SK-N-SH treated with all-trans-retinoic acid at 6 μM for 48 hours (cell line): ENCODE data around the gene MUC5B.

Source experiments
- CSDC2 ChIP-seq: fragments of 250-450 bp; sonication (Bioruptor Pico); IDR thresholded peaks from 2 replicates; pipeline ENCODE4 v1.5.0; 2020; ENCODE audit warnings: mild to moderate bottlenecking, moderate library complexity
- GLIS3 ChIP-seq: fragments of 250-450 bp; sonication (Bioruptor Pico); IDR thresholded peaks from 2 replicates; pipeline ENCODE4 v1.5.0; 2020; ENCODE audit warnings: mild to moderate bottlenecking, moderate library complexity
- SNAI2 ChIP-seq: fragments of 250-450 bp; sonication (Bioruptor Pico); IDR thresholded peaks from 2 replicates; pipeline ENCODE4 v1.5.0; 2020; ENCODE audit warnings: mild to moderate bottlenecking, moderate library complexity
- TCF4 ChIP-seq: fragments of 250-450 bp; sonication (Bioruptor Pico); IDR thresholded peaks from 2 replicates; pipeline ENCODE4 v1.8.0; 2021; ENCODE audit warnings: mild to moderate bottlenecking, moderate library complexity, borderline replicate concordance
- ZFP3 ChIP-seq: fragments of 250-450 bp; sonication (Bioruptor Pico); IDR thresholded peaks from 2 replicates; pipeline ENCODE4 v1.5.0; 2020; ENCODE audit warnings: mild to moderate bottlenecking, moderate library complexity
- ZFP30 ChIP-seq: fragments of 450-650 bp; formaldehyde crosslinking; IDR thresholded peaks from 2 replicates; pipeline ENCODE4 v1.5.0; 2022; ENCODE audit warnings: mild to moderate bottlenecking, moderate library complexity
- ZNF565 ChIP-seq: fragments of 450-650 bp; formaldehyde crosslinking; conservative IDR thresholded peaks from 2 replicates; pipeline ENCODE4 v1.5.0; 2020; ENCODE audit warnings: low read depth, mild to moderate bottlenecking, moderate library complexity
- ZNF8 ChIP-seq: fragments of 450-650 bp; formaldehyde crosslinking; IDR thresholded peaks from 2 replicates; pipeline ENCODE4 v1.5.0; 2020; ENCODE audit warnings: mild to moderate bottlenecking, moderate library complexity
- TF ChIP-seq, protein P1 (sequence below): fragments of 250-450 bp; sonication (Bioruptor Pico); IDR thresholded peaks from 2 replicates; pipeline ENCODE4 v1.5.1; 2020; ENCODE audit warnings: low read depth, mild to moderate bottlenecking, moderate library complexity
- TF ChIP-seq, protein P2 (sequence below): fragments of 250-450 bp; sonication (Bioruptor Pico); IDR thresholded peaks from 2 replicates; pipeline ENCODE4 v1.8.0; 2020; ENCODE audit warnings: mild to moderate bottlenecking, moderate library complexity, borderline replicate concordance

DNA sequence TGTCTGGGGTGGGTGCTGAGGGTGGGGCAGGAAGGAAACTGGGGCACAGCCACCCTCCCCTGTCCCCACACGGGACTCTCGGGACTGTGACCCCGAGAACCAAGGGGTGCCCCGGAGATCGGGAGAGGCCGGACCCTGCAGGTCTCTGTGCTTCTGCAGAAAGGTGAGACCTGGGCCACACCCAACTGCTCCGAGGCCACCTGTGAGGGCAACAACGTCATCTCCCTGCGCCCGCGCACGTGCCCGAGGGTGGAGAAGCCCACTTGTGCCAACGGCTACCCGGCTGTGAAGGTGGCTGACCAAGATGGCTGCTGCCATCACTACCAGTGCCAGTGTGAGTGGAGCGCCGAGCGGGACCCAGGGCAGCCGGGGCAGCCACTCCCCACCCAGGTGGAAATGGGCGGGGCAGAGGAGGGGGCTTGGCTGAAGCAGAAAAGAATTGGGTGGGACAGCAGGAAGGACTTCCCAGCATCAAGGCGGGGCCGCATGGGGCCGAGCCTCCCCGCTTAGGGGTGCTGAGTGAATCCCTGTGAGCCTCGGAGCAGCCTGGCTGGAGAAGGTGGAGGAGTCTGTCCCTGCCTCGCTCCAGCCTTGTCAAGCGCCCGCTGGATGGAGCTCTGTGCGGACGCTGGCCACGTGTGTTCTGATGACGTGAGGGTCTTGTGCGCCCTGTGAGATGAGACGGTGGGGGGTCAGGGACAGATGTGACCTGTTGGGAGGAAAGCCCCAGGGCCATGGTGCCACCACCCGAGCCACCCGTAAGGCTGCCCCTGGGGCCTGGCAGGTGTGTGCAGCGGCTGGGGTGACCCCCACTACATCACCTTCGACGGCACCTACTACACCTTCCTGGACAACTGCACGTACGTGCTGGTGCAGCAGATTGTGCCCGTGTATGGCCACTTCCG is 29.3 kb upstream of the MUC5B start:
- TF ChIP-seq ZFP3 (CRISPR knock-in tag) (no peak), SNAI2 (CRISPR knock-in tag) (no peak), CSDC2 (no peak), ZFP30 (CRISPR knock-in tag) (no peak), ZNF565 (CRISPR knock-in tag) (no peak), TCF4 (CRISPR knock-in tag) (no peak), ZNF8 (CRISPR knock-in tag) (no peak), GLIS3 (CRISPR knock-in tag) (no peak)
- TF ChIP-seq, protein P1, sequence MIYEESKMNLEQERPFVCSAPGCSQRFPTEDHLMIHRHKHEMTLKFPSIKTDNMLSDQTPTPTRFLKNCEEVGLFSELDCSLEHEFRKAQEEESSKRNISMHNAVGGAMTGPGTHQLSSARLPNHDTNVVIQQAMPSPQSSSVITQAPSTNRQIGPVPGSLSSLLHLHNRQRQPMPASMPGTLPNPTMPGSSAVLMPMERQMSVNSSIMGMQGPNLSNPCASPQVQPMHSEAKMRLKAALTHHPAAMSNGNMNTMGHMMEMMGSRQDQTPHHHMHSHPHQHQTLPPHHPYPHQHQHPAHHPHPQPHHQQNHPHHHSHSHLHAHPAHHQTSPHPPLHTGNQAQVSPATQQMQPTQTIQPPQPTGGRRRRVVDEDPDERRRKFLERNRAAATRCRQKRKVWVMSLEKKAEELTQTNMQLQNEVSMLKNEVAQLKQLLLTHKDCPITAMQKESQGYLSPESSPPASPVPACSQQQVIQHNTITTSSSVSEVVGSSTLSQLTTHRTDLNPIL (CRISPR knock-in tag), result no peak
- TF ChIP-seq, protein P2, sequence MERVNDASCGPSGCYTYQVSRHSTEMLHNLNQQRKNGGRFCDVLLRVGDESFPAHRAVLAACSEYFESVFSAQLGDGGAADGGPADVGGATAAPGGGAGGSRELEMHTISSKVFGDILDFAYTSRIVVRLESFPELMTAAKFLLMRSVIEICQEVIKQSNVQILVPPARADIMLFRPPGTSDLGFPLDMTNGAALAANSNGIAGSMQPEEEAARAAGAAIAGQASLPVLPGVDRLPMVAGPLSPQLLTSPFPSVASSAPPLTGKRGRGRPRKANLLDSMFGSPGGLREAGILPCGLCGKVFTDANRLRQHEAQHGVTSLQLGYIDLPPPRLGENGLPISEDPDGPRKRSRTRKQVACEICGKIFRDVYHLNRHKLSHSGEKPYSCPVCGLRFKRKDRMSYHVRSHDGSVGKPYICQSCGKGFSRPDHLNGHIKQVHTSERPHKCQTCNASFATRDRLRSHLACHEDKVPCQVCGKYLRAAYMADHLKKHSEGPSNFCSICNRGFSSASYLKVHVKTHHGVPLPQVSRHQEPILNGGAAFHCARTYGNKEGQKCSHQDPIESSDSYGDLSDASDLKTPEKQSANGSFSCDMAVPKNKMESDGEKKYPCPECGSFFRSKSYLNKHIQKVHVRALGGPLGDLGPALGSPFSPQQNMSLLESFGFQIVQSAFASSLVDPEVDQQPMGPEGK (CRISPR knock-in tag), result no peak
